ENCODE data around the gene CCDC83.
"Not testable (repeated sequence)": the region's sequence is repeated elsewhere in the genome, so short reads cannot be mapped to it uniquely, and the experiment has no call there.

Gene CCDC83

GRCh38 chr11:85835729-85836128 lies 19.5 kb upstream of the CCDC83 start:
- no peak for DNase-seq (ENCODE audit: low read depth)

GRCh38 chr11:85840932-85841331 lies 14.3 kb upstream of the CCDC83 start:
- not testable (repeated sequence) for DNase-seq (ENCODE audit: low read depth)

GRCh38 chr11:85843929-85844328 lies 11.3 kb upstream of the CCDC83 start:
- no peak for DNase-seq (ENCODE audit: low read depth)

GRCh38 chr11:85844439-85845123 lies 10.6 kb upstream of the CCDC83 start:
- DNase-seq (ENCODE audit: low read depth): no peak

- DNase-seq (ENCODE audit: low read depth): no peak
Measured at GRCh38 chr11:85845124-85845631, 10.0 kb upstream of the CCDC83 start.

- no peak for DNase-seq (ENCODE audit: low read depth)
Measured at GRCh38 chr11:85847436-85847835, 7.7 kb upstream of the CCDC83 start.

GRCh38 chr11:85848006-85848405 lies 7.2 kb upstream of the CCDC83 start:
- DNase-seq (ENCODE audit: low read depth): no peak

GRCh38 chr11:85848556-85848955 lies 6.6 kb upstream of the CCDC83 start:
- DNase-seq (ENCODE audit: low read depth): no peak

- not testable (repeated sequence) for DNase-seq (ENCODE audit: low read depth)
Measured at GRCh38 chr11:85852754-85853153, 2.4 kb upstream of the CCDC83 start.

GRCh38 chr11:85853541-85853940 lies 1.6 kb upstream of the CCDC83 start:
- DNase-seq (ENCODE audit: low read depth): not testable (repeated sequence)

- DNase-seq (ENCODE audit: low read depth): no peak
Measured at GRCh38 chr11:85854212-85854556, 999 bp upstream of the CCDC83 start.

- DNase-seq (ENCODE audit: low read depth): peak; percentile 88
Measured at GRCh38 chr11:85854557-85855340, 434 bp upstream of the CCDC83 start.

GRCh38 chr11:85857098-85857497 lies 1.9 kb downstream of the CCDC83 start:
- no peak for DNase-seq (ENCODE audit: low read depth)

- not testable (repeated sequence) for DNase-seq (ENCODE audit: low read depth)
Measured at GRCh38 chr11:85859541-85859940, 4.4 kb downstream of the CCDC83 start.

GRCh38 chr11:85863855-85864254 lies 8.7 kb downstream of the CCDC83 start:
- DNase-seq (ENCODE audit: low read depth): no peak

GRCh38 chr11:85866137-85866827 lies 11.1 kb downstream of the CCDC83 start:
- no peak for DNase-seq (ENCODE audit: low read depth)

- no peak for DNase-seq (ENCODE audit: low read depth)
Measured at GRCh38 chr11:85867751-85868150, 12.6 kb downstream of the CCDC83 start.

- DNase-seq (ENCODE audit: low read depth): no peak
Measured at GRCh38 chr11:85869781-85870180, 14.6 kb downstream of the CCDC83 start.

GRCh38 chr11:85874265-85874664 lies 19.1 kb downstream of the CCDC83 start:
- DNase-seq (ENCODE audit: low read depth): no peak

- DNase-seq (ENCODE audit: low read depth): no peak
Measured at GRCh38 chr11:85875505-85875904, 20.3 kb downstream of the CCDC83 start.

GRCh38 chr11:85884581-85885021 lies 29.4 kb downstream of the CCDC83 start:
- DNase-seq (ENCODE audit: low read depth): no peak
